Effector memory CD4-positive, alpha-beta T cell (primary cell): ENCODE measurements around the gene PSMD8.

Experiments used
- DNase-seq, 3 donors: peaks; one replicate each; pipeline ENCODE4 v3.0.0-alpha.2; 2020
- H3K27ac ChIP-seq: 2 replicates; pipeline ENCODE4 v1.7.0; 2013; ENCODE audit warnings: mild to moderate bottlenecking, low read length, moderate library complexity; ENCODE audit not compliant: insufficient read depth, poor library complexity, severe bottlenecking
- H3K27me3 ChIP-seq: replicated peaks from 2 replicates; pipeline ENCODE4 v1.7.0; 2013; ENCODE audit warnings: mild to moderate bottlenecking, low read length; ENCODE audit not compliant: insufficient read depth, control insufficient read depth, poor library complexity, severe bottlenecking
- H3K36me3 ChIP-seq: 2 replicates; pipeline ENCODE4 v1.7.0; 2013; ENCODE audit warnings: mild to moderate bottlenecking, low read length, moderate library complexity; ENCODE audit not compliant: control insufficient read depth, insufficient read depth
- H3K4me1 ChIP-seq: 2 replicates; pipeline ENCODE4 v1.7.0; 2013; ENCODE audit warnings: low read length, mild to moderate bottlenecking; ENCODE audit not compliant: control insufficient read depth, insufficient read depth, poor library complexity, severe bottlenecking
- H3K4me3 ChIP-seq: 2 replicates; pipeline ENCODE4 v1.7.0; 2013; ENCODE audit warnings: low read length, low read depth, mild to moderate bottlenecking; ENCODE audit not compliant: insufficient read depth, poor library complexity, severe bottlenecking
- H3K9me3 ChIP-seq: 2 replicates; pipeline ENCODE4 v1.7.0; 2013; ENCODE audit warnings: mild to moderate bottlenecking, low read length, moderate library complexity; ENCODE audit not compliant: control insufficient read depth

PSMD8 gene

DNA sequence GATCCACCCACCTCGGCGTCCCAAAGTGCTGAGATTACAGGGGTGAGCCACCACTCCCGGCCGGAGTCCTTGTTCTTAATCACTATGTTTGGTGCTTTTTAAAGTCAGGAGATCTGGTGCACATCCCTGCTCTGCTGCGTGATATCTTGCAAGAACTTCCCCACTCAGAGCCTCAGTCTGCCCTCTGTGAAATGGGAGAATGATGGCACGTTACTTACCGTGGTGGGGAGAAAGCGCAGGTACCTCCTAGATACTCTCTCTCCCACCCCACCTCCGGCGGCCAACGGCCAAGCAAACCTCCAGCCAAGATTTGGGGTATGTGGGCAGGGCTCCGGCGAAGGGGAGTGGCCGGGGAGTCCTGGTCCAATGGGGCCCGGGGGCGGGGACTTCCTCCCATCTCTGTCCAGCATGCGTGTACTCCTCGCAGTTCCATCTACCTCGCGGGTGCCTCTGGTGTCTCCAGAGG lies 58.9 kb downstream of the PSMD8 start, which contains the start of gene RYR1:
Gene RYR1, plus strand, starts transcription at position 424 of the 466 bp plus-strand sequence. CDS start 139 bp downstream, outside the sequence.
- DNase-seq = peak in 1 of 3 donors; percentile 19
- peaks cover 3% of the 10 kb centered on the region for H3K4me1 ChIP-seq
- H3K4me3 ChIP-seq = no peak within 1 kb of the TSS
- H3K36me3 ChIP-seq = no peaks in the 10 kb centered on the region
- H3K27me3 ChIP-seq = no peaks in the 10 kb centered on the region
- no peaks in the 10 kb centered on the region for H3K9me3 ChIP-seq
- H3K27ac ChIP-seq = no peak within 1 kb of the TSS
